Trophoblast cell (in vitro differentiated cells and primary cell): ENCODE data around the gene FMNL2.
"Not testable (repeated sequence)": the region's sequence is repeated elsewhere in the genome, so short reads cannot be mapped to it uniquely, and the experiment has no call there.

Experiments used
- DNase-seq, 2 donors: peaks; one replicate each; pipeline ENCODE4 v3.0.0-alpha.2; 2016
- H2AFZ ChIP-seq: 2 replicates; pipeline ENCODE4 v1.6.1; 2013; ENCODE audit warnings: low read length, moderate library complexity, mild to moderate bottlenecking; ENCODE audit not compliant: insufficient read depth, poor library complexity
- H2AK5ac ChIP-seq: 2 replicates; pipeline ENCODE4 v1.6.1; 2013; ENCODE audit warnings: mild to moderate bottlenecking, low read length
- H2BK120ac ChIP-seq: 2 replicates; pipeline ENCODE4 v1.6.1; 2013; ENCODE audit warnings: low read length, mild to moderate bottlenecking, moderate library complexity; ENCODE audit not compliant: insufficient read depth, poor library complexity
- H2BK12ac ChIP-seq: 2 replicates; pipeline ENCODE4 v1.6.1; 2013; ENCODE audit warnings: mild to moderate bottlenecking, low read length, moderate library complexity
- H2BK5ac ChIP-seq: 2 replicates; pipeline ENCODE4 v1.6.1; 2013; ENCODE audit warnings: low read length, low read depth, moderate library complexity, mild to moderate bottlenecking; ENCODE audit not compliant: poor library complexity
- H3K14ac ChIP-seq: 2 replicates; pipeline ENCODE4 v1.6.1; 2013; ENCODE audit warnings: mild to moderate bottlenecking, low read length
- H3K18ac ChIP-seq: 2 replicates; pipeline ENCODE4 v1.6.1; 2013; ENCODE audit warnings: mild to moderate bottlenecking, low read length
- H3K23ac ChIP-seq: 2 replicates; pipeline ENCODE4 v1.6.1; 2013; ENCODE audit warnings: low read length
- H3K27ac ChIP-seq: 2 replicates; pipeline ENCODE4 v1.5.1; 2013; ENCODE audit warnings: low read depth, mild to moderate bottlenecking, inconsistent platforms, low read length, moderate library complexity
- H3K27me3 ChIP-seq: 2 replicates; pipeline ENCODE4 v1.6.1; 2013; ENCODE audit warnings: inconsistent platforms, mild to moderate bottlenecking, low read length, moderate library complexity; ENCODE audit not compliant: insufficient read depth
- H3K36me3 ChIP-seq, 2 experiments: 1 replicate in 1 of 2; 2 replicates in 1 of 2; pipeline ENCODE4 v1.6.1; 2013; ENCODE audit warnings: low read length in 2 of 2, mild to moderate bottlenecking in 2 of 2, moderate library complexity in 1 of 2; ENCODE audit not compliant: insufficient read depth in 2 of 2, control insufficient read depth in 1 of 2
- H3K4ac ChIP-seq: 2 replicates; pipeline ENCODE4 v1.6.1; 2013; ENCODE audit warnings: low read depth, mild to moderate bottlenecking, low read length, moderate library complexity
- H3K4me1 ChIP-seq, 2 experiments: 1 replicate in 1 of 2; 2 replicates in 1 of 2; pipeline ENCODE4 v1.6.1; 2013; ENCODE audit warnings: low read length in 2 of 2, mild to moderate bottlenecking in 2 of 2, moderate library complexity in 1 of 2; ENCODE audit not compliant: insufficient read depth in 2 of 2, control insufficient read depth in 1 of 2
- H3K4me2 ChIP-seq: 2 replicates; pipeline ENCODE4 v1.6.1; 2013; ENCODE audit warnings: inconsistent platforms, mild to moderate bottlenecking, low read length, moderate library complexity
- H3K4me3 ChIP-seq: 2 replicates; pipeline ENCODE4 v1.5.1; 2013; ENCODE audit warnings: mild to moderate bottlenecking, low read depth, low read length, inconsistent platforms
- H3K79me1 ChIP-seq: one replicate; pipeline ENCODE4 v1.6.1; 2013; ENCODE audit warnings: low read length
- H3K79me2 ChIP-seq: 2 replicates; pipeline ENCODE4 v1.6.1; 2013; ENCODE audit warnings: low read length, mild to moderate bottlenecking; ENCODE audit not compliant: control insufficient read depth, insufficient read depth, poor library complexity
- H3K9ac ChIP-seq: 2 replicates; pipeline ENCODE4 v1.6.1; 2013; ENCODE audit warnings: mild to moderate bottlenecking, low read length
- H3K9me3 ChIP-seq: 2 replicates; pipeline ENCODE4 v1.6.1; 2013; ENCODE audit warnings: low read depth, mild to moderate bottlenecking, control low read depth, inconsistent platforms, low read length; ENCODE audit not compliant: insufficient read depth
- H4K12ac ChIP-seq: 2 replicates; pipeline ENCODE4 v1.6.1; 2013; ENCODE audit warnings: low read depth, mild to moderate bottlenecking, low read length, moderate library complexity
- H4K8ac ChIP-seq: 2 replicates; pipeline ENCODE4 v1.6.1; 2013; ENCODE audit warnings: low read depth, mild to moderate bottlenecking, low read length, moderate library complexity
- H4K91ac ChIP-seq: one replicate; pipeline ENCODE4 v1.6.1; 2013; ENCODE audit warnings: low read depth, mild to moderate bottlenecking, low read length, moderate library complexity
- WGBS: extraction: QIAGEN DNeasy Blood & Tissue Kit; methylation state at CpG from one replicate; pipeline ENCODE4 v1.1.7; 2013; ENCODE audit warnings: missing lambda C conversion rate; ENCODE audit not compliant: insufficient read length, insufficient coverage; ENCODE audit errors: extremely low coverage; 5-methylcytosine and 5-hydroxymethylcytosine counted together

FMNL2 gene

GRCh38 chr2:152519581-152519952 lies 184.6 kb downstream of the FMNL2 start:
- WGBS = no CpG with 5 or more reads among the region's 2 CpGs

GRCh38 chr2:152520759-152521158 lies 185.8 kb downstream of the FMNL2 start:
- no peak overlapping the region for H3K4me2 ChIP-seq
- H3K18ac ChIP-seq = no peak overlapping the region
- H3K9ac ChIP-seq = no peak overlapping the region
- DNase-seq = no peak
- no peaks in the 10 kb centered on the region for H3K79me1 ChIP-seq
- no peak overlapping the region for H3K23ac ChIP-seq
- H4K12ac ChIP-seq = no peak overlapping the region
- H3K27ac ChIP-seq = no peak overlapping the region
- H2AFZ ChIP-seq = no peak overlapping the region
- no peak overlapping the region for H2BK12ac ChIP-seq
- no peak overlapping the region for H4K8ac ChIP-seq
- H3K4me1 ChIP-seq = no peaks in the 10 kb centered on the region
- H4K91ac ChIP-seq = no peak overlapping the region
- H3K4me3 ChIP-seq = no peak overlapping the region
- H2BK120ac ChIP-seq = no peak overlapping the region
- H2BK5ac ChIP-seq = no peak overlapping the region
- H3K79me2 ChIP-seq = no peaks in the 10 kb centered on the region
- no peaks in the 10 kb centered on the region for H3K36me3 ChIP-seq
- no peak overlapping the region for H3K4ac ChIP-seq
- H3K27me3 ChIP-seq = no peaks in the 10 kb centered on the region
- H2AK5ac ChIP-seq = no peak overlapping the region
- H3K9me3 ChIP-seq = no peaks in the 10 kb centered on the region
- H3K14ac ChIP-seq = no peak overlapping the region

More at GRCh38 chr2:152519581-152519952, 184.6 kb downstream of the FMNL2 start:
- Histone ChIP-seq H2AK5ac (no peak overlapping the region), H3K23ac (no peak overlapping the region), H4K12ac (no peak overlapping the region), H3K9me3 (no peaks in the 10 kb centered on the region), H3K18ac (no peak overlapping the region), H3K14ac (no peak overlapping the region), H3K9ac (no peak overlapping the region), H3K79me2 (no peaks in the 10 kb centered on the region), H4K8ac (no peak overlapping the region), H3K27me3 (no peaks in the 10 kb centered on the region), H2AFZ (no peak overlapping the region), H2BK5ac (no peak overlapping the region), H3K36me3 (no peaks in the 10 kb centered on the region), H4K91ac (no peak overlapping the region), H2BK120ac (no peak overlapping the region), H3K79me1 (no peaks in the 10 kb centered on the region), H2BK12ac (no peak overlapping the region), H3K27ac (no peak overlapping the region), H3K4me2 (no peak overlapping the region), H3K4me1 (no peaks in the 10 kb centered on the region), H3K4me3 (no peak overlapping the region), H3K4ac (no peak overlapping the region)
- DNase-seq = no peak

- H2BK120ac ChIP-seq, H4K12ac ChIP-seq, H3K9ac ChIP-seq, H3K18ac ChIP-seq, H3K27me3 ChIP-seq, H4K91ac ChIP-seq, H4K8ac ChIP-seq, H2BK5ac ChIP-seq, H3K79me2 ChIP-seq, H3K4me2 ChIP-seq, H3K4ac ChIP-seq, H3K9me3 ChIP-seq, H3K23ac ChIP-seq, H2AFZ ChIP-seq, H3K27ac ChIP-seq, DNase-seq, H3K4me1 ChIP-seq, H3K4me3 ChIP-seq, H3K36me3 ChIP-seq, H3K14ac ChIP-seq, H2BK12ac ChIP-seq, H3K79me1 ChIP-seq, H2AK5ac ChIP-seq: not testable (repeated sequence)
- no CpG with 5 or more reads among the region's 3 CpGs for WGBS
These were observed 187.5 kb downstream of the FMNL2 start for GRCh38 chr2:152522446-152522845.

GRCh38 chr2:152523091-152523490 lies 188.1 kb downstream of the FMNL2 start:
- Histone ChIP-seq H2AK5ac (no peak overlapping the region), H2BK12ac (no peak overlapping the region), H3K4me1 (no peaks in the 10 kb centered on the region), H3K18ac (no peak overlapping the region), H3K4me2 (no peak overlapping the region), H4K8ac (no peak overlapping the region), H3K14ac (no peak overlapping the region), H3K4me3 (no peak overlapping the region), H3K9me3 (no peaks in the 10 kb centered on the region), H2BK120ac (no peak overlapping the region), H3K27ac (no peak overlapping the region), H3K36me3 (no peaks in the 10 kb centered on the region), H3K23ac (no peak overlapping the region), H3K79me2 (no peaks in the 10 kb centered on the region), H3K27me3 (no peaks in the 10 kb centered on the region), H2AFZ (no peak overlapping the region), H4K91ac (no peak overlapping the region), H2BK5ac (no peak overlapping the region), H3K9ac (no peak overlapping the region), H4K12ac (no peak overlapping the region), H3K79me1 (no peaks in the 10 kb centered on the region), H3K4ac (no peak overlapping the region)
- no peak for DNase-seq
